ENCODE data around the gene CACNB4.

CACNB4 gene

DNA sequence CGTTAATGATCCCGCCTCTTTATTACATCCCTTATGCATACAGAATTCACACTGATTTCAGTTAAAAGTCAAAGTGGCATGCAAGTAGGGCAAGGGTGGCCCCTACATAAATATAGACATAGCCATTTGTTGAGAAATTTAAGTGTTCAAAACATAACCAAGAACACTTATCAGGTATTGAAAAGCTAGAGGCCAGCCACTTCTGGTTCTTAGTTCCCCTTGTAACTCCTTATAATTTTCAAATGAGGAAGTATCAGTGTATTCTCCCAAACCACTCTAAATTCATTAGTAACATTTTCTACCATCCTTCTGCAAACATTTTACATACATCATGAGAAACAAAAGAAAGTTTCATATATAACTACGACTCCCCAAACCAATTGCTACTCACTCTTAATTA lies 264.9 kb downstream of the CACNB4 start:
- TF ChIP-seq, protein P1, sequence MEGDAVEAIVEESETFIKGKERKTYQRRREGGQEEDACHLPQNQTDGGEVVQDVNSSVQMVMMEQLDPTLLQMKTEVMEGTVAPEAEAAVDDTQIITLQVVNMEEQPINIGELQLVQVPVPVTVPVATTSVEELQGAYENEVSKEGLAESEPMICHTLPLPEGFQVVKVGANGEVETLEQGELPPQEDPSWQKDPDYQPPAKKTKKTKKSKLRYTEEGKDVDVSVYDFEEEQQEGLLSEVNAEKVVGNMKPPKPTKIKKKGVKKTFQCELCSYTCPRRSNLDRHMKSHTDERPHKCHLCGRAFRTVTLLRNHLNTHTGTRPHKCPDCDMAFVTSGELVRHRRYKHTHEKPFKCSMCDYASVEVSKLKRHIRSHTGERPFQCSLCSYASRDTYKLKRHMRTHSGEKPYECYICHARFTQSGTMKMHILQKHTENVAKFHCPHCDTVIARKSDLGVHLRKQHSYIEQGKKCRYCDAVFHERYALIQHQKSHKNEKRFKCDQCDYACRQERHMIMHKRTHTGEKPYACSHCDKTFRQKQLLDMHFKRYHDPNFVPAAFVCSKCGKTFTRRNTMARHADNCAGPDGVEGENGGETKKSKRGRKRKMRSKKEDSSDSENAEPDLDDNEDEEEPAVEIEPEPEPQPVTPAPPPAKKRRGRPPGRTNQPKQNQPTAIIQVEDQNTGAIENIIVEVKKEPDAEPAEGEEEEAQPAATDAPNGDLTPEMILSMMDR (IDR thresholded peaks at IDR 0.05; ENCODE audit: low read depth, low read length, missing control alignments) = no peak
- DNase-seq (ENCODE audit: low read depth) = peak; percentile 66
- no peak overlapping the region for H3K4me3 ChIP-seq (ENCODE audit: low read depth, low read length)

DNA sequence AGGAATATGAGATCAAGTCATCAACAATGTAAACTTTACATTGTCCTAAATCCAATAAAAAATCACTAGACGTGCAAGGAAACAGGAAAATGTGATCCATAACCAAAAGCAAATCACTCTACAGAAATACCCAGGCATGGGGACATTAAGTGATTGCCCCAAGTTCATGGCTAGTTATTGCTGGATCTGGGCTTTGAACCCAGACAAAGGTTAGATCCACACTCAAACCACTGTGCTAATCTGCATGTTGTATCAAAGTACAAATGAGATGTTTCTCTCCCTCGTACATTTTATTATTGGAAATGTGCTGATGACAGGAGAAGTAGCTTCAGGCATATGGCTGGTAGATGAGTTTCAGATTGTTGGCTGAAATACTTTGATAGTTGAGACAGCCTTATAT lies 267.9 kb downstream of the CACNB4 start:
- TF ChIP-seq, protein P1 (IDR thresholded peaks at IDR 0.05; ENCODE audit: low read depth, low read length, missing control alignments) = no peak
- DNase-seq (ENCODE audit: low read depth) = no peak
- no peak overlapping the region for H3K4me3 ChIP-seq (ENCODE audit: low read depth, low read length)

DNA sequence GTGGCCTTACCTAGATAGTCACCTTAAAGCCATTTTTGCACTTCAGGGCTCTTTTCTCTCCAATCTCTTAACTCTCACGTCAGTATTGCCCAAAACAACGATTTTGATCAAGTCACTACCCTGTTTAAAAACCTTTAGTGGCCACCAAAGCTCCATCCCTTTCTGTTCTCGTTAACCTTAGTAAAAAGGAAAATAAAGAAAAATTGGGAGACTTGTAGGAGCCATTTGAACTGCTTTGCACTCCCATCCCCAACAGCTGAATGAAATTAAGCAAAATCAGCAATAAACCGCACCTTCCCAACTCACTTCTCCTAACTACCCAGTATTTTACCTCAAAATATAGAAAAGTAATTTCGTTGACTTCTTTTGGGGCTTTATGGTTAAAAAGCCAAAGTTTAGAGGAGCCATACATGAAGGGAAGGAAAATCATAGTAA lies 269.9 kb downstream of the CACNB4 start:
- DNase-seq (ENCODE audit: low read depth) = no peak
- peak overlapping the region; percentile 25; the same call in 1 of the 2 replicates for H3K4me3 ChIP-seq (ENCODE audit: low read depth, low read length)
- TF ChIP-seq, protein P1 (IDR thresholded peaks at IDR 0.05; ENCODE audit: low read depth, low read length, missing control alignments) = no peak

DNA sequence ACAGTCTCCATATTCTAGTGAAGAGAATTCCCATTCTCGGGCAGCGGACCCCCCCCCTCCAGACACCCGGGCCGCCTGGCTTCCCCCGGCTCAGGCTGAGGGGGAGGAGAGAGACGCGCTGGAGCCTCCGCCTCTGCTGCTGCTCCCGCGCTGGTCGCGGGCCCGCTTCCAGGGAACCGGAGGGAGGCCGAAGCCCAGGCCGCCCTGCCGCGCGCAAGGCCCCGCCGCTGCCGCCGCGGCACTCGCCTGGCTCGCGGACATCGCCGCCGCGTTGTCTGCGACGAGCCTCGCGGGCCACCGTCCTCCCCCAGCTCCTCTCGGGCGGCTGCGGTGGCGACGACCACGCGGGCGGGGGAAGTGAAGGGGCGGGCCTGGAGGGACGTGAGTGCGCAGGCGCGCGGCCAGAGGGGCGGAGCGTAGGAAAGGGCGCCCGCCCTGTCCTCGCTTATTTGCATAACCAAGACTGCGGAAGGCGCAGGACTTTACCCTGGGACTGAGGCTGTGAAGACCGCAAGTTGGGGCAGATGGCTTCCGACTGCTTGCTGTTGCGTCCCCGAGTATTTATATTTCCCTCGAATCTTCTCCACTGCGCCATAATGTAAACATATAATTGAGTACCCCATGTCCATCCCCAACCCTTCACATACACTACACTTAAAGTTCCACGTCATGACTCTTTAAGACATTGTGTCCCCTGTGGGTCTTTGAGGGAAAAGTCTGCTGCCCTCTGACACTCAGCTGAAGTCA lies 270.5 kb downstream of the CACNB4 start, which contains the start of gene ARL5A:
Gene ARL5A, minus strand, starts transcription at position 279 of the 747 bp plus-strand sequence. Its CDS starts 245 bp downstream, at position 34.
- DNase-seq (ENCODE audit: low read depth) = peak; percentile 96
- TF ChIP-seq, protein P1 (IDR thresholded peaks at IDR 0.05; ENCODE audit: low read depth, low read length, missing control alignments) = no peak
- H3K4me3 ChIP-seq (ENCODE audit: low read depth, low read length) = peak within 1 kb of the TSS; percentile 91

DNA sequence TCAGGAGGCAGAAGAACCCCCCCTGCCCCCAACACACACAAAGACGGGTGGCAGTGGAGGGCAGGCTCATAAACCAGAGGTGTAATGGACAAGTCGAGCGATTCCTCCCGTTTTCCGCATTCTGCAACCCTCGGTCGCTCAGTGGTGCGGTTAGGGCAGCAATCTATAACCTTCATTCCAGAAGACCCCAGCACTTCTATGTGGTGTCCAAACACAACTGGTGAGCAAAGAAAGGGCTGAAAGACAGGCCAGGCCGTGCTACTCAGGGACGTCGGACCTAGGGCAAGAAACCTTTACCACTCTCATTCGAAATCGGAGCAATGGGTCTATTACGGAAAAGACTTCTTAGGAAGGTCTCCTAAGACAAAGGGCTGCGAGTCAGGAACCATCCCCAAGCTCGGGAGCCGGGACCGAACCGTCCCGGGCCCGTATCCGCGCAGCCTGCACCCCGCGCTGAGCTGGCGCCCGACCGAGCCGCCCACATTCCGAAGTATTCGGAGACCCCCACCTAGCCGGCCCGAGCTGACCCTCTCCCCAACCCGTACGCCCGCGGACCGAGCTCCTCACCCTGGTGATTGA lies 271.2 kb downstream of the CACNB4 start:
- peak overlapping the region; percentile 91 for H3K4me3 ChIP-seq (ENCODE audit: low read depth, low read length)
- no peak for DNase-seq (ENCODE audit: low read depth)
- TF ChIP-seq, protein P1 (IDR thresholded peaks at IDR 0.05; ENCODE audit: low read depth, low read length, missing control alignments) = no peak

DNA sequence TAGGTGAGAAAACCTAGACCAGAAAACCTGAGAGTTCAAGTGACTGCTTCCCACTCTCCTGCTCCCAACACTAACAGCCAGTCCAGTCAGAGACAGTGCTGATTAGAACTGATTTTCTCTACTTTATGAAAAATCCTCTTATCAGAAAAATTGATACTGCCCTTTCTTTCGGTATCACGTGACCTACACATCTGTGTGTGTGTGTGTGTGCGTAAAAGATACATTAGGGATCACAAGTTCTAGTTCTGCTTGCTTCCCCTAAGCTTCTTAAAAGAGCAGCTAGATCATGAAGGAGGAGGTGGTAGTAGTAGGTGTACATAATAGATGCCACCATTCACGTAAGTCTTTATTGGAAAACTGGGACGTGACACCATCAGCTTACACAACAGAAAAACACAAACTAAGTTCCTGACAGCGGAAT lies 272.1 kb downstream of the CACNB4 start:
- peak overlapping the region; percentile 91 for H3K4me3 ChIP-seq (ENCODE audit: low read depth, low read length)
- TF ChIP-seq, protein P1 (IDR thresholded peaks at IDR 0.05; ENCODE audit: low read depth, low read length, missing control alignments) = no peak
- no peak for DNase-seq (ENCODE audit: low read depth)

Data from GM12864 (cell line).